ENCODE data around the gene PTPN7.

DNA sequence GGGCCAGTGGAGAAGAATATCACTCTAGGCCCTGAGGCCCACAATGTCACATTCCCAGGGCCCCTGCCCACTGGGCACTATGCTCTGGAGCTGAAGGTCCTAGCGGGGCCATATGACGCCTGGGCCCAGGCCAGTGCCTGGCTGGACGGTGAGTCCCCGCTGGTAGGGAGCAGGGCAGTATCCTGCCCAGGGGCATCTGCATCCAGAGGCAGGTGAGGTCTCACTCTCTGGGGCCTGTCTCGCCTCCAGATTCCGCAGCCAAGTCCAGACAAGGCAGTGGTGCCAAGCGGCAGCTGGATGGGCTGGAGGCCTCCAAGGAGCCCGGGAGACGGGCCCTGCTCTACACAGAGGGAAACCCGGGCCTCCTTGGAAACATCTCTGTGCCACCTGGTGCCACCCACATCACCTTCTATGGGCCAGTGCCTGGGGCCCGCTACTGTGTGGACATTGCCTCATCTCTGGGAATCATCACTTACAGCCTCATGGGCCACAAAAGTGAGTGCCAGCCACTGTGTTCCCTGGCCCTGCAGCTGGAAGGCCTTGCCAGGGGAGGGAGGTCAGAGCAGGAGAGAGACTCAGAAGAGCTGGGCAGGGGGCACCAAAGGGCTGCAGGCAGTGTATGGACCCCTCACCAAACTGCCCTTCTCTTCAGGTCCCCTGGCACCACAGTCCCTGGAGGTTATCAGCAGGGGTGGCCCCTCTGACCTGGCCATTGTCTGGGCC, 11.1 kb upstream of the PTPN7 start:
- TF ChIP-seq, protein P1, sequence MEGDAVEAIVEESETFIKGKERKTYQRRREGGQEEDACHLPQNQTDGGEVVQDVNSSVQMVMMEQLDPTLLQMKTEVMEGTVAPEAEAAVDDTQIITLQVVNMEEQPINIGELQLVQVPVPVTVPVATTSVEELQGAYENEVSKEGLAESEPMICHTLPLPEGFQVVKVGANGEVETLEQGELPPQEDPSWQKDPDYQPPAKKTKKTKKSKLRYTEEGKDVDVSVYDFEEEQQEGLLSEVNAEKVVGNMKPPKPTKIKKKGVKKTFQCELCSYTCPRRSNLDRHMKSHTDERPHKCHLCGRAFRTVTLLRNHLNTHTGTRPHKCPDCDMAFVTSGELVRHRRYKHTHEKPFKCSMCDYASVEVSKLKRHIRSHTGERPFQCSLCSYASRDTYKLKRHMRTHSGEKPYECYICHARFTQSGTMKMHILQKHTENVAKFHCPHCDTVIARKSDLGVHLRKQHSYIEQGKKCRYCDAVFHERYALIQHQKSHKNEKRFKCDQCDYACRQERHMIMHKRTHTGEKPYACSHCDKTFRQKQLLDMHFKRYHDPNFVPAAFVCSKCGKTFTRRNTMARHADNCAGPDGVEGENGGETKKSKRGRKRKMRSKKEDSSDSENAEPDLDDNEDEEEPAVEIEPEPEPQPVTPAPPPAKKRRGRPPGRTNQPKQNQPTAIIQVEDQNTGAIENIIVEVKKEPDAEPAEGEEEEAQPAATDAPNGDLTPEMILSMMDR (IDR thresholded peaks at IDR 0.05) = no peak
- TF ChIP-seq ZFX (IDR thresholded peaks at IDR 0.05; ENCODE audit: borderline replicate concordance) = no peak

Measured in 22Rv1 (cell line).